Activated naive CD4-positive, alpha-beta T cell treated with anti-CD3 and anti-CD28 coated beads for 36 hours (primary cell): ENCODE measurements around the gene CD1D. TPM values are rescaled to one million over a fixed set of nuclear protein-coding genes. Genes with fewer than 3 reads are reported as not detected.

ENCODE experiments used
- CTCF ChIA-PET: fragments of 350-600 bp; sonication (Branson Sonifier 250); formaldehyde crosslinking; loops from one replicate; lab custom pipeline; 2021; ENCODE audit warnings: antibody characterized with exemption; lab: Charles Lee
- DNase-seq: peaks from one replicate; pipeline ENCODE4 v3.0.0-alpha.2; 2020
- H3K27ac Mint-ChIP-seq: one replicate; pipeline ENCODE4 v1.8.0; 2021; ENCODE audit warnings: mild to moderate bottlenecking, mixed read lengths
- H3K27me3 Mint-ChIP-seq: one replicate; pipeline ENCODE4 v1.8.0; 2021; ENCODE audit warnings: low read depth, mixed read lengths
- H3K36me3 Mint-ChIP-seq: one replicate; pipeline ENCODE4 v1.8.0; 2021; ENCODE audit warnings: low read depth, mixed read lengths
- H3K4me1 Mint-ChIP-seq: one replicate; pipeline ENCODE4 v1.8.0; 2021; ENCODE audit warnings: low read depth, mixed read lengths
- H3K4me3 Mint-ChIP-seq: one replicate; pipeline ENCODE4 v1.8.0; 2021; ENCODE audit warnings: mild to moderate bottlenecking, moderate library complexity, mixed read lengths
- H3K9me3 Mint-ChIP-seq: one replicate; pipeline ENCODE4 v1.8.0; 2021; ENCODE audit warnings: mixed read lengths
- intact Hi-C: fragments of 100-400 bp; cut with micrococcal nuclease; formaldehyde crosslinking; loops from one replicate; pipeline ENCODE4 v1.15.1; 2023
- total RNA-seq, 2 experiments: library from RNA; stranded (reverse); gene quantifications; one replicate each; pipeline ENCODE4 v1.2.3, GENCODE V29; 2021

CD1D gene
- not detected for total RNA-seq

DNA sequence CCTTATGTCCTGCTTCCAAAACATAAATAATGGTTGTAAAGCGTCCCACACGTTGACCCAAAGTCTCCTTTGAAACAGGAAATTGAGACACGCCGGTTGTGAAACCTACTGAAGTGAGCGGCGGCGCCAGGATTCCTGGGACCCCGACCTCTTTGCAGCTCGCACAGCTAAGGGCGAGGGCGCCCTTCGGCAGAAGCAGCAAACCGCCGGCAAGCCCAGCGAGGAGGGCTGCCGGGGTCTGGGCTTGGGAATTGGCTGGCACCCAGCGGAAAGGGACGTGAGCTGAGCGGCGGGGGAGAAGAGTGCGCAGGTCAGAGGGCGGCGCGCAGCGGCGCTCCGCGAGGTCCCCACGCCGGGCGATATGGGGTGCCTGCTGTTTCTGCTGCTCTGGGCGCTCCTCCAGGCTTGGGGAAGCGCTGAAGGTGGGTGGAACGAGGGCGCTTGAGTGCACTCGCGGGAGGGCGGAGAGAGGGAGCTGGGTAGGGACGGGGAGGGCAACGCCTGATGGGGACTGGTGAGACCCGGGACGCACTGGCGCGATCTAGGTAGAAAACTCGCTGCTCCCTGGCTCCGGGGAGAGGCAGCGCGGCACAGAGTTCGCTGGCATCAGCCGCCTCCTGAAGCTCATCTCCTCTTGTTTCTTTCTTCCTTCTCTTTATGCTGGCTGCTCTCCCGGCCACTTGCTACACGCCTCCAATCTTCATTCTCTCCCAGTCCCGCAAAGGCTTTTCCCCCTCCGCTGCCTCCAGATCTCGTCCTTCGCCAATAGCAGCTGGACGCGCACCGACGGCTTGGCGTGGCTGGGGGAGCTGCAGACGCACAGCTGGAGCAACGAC is at the start of gene CD1D:
Gene CD1D, plus strand, starts transcription at position 155 of the 836 bp plus-strand sequence. Its CDS starts 207 bp downstream, at position 362.
- intact Hi-C loops = no loop called here
- Mint-ChIP-seq H3K27me3 (peaks cover 69% of the 10 kb centered on the region), H3K9me3 (no peaks in the 10 kb centered on the region), H3K4me3 (peak within 1 kb of the TSS; percentile 69), H3K27ac (no peak within 1 kb of the TSS), H3K36me3 (no peaks in the 10 kb centered on the region), H3K4me1 (peaks cover 13% of the 10 kb centered on the region)
- DNase-seq = peak; percentile 9
- CTCF ChIA-PET = no interaction called here

GRCh38 chr1:158131217-158131616 is 49.5 kb upstream of the CD1D start:
- CTCF ChIA-PET = no interaction called here
- no peaks in the 10 kb centered on the region for H3K36me3 Mint-ChIP-seq
- intact Hi-C loops = no loop called here

DNA sequence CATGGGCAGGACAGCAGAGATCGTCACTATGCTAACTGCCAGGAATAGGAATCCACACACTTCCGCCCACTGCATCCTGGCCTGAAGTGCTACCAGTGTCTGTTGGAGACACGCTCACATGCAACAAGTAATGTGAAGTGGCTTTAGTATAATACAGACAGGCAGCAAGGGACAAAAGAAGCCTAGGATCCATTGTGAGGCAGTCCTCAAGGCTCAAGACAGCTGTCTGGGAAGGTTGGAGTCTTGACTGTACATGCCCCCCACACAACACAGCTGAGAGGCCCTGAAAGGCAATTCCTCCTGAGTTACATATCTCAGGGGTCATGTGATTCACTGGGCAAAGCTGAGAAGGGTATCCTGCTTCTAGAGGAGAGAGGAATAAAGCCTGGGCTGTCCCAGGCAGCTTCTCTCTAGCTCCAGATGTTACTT is 39.9 kb upstream of the CD1D start:
- no peak overlapping the region for H3K27ac Mint-ChIP-seq
- DNase-seq = no peak
- H3K4me3 Mint-ChIP-seq = no peak overlapping the region
- no peaks in the 10 kb centered on the region for H3K4me1 Mint-ChIP-seq
- no peaks in the 10 kb centered on the region for H3K36me3 Mint-ChIP-seq
- intact Hi-C loops = loop anchor here (10.0 kb wide), 1 partner anchor 934 kb away; the partner anchor contains the start of gene AIM2
- H3K9me3 Mint-ChIP-seq = no peaks in the 10 kb centered on the region
- peaks cover 2% of the 10 kb centered on the region for H3K27me3 Mint-ChIP-seq
- CTCF ChIA-PET = no interaction called here

More at GRCh38 chr1:158131217-158131616, 49.5 kb upstream of the CD1D start:
- H3K4me1 Mint-ChIP-seq = no peaks in the 10 kb centered on the region
- H3K9me3 Mint-ChIP-seq = no peaks in the 10 kb centered on the region
- H3K27me3 Mint-ChIP-seq = no peaks in the 10 kb centered on the region
- DNase-seq = no peak
- no peak overlapping the region for H3K27ac Mint-ChIP-seq
- no peak overlapping the region for H3K4me3 Mint-ChIP-seq

- Mint-ChIP-seq H3K9me3 (no peaks in the 10 kb centered on the region), H3K4me1 (peaks cover 14% of the 10 kb centered on the region), H3K36me3 (no peaks in the 10 kb centered on the region), H3K27me3 (no peaks in the 10 kb centered on the region), H3K4me3 (no peak overlapping the region), H3K27ac (no peak overlapping the region)
- CTCF ChIA-PET = interaction anchor here (1.2 kb wide), 1 partner anchor 12 kb away, joined by 5 read pairs; no protein-coding TSS in a partner anchor
- DNase-seq = no peak
- intact Hi-C loops = loop anchor here (10.0 kb wide), 1 partner anchor 930 kb away; the partner anchor contains the start of gene AIM2
Observed at GRCh38 chr1:158145173-158145719, 35.4 kb upstream of the CD1D start.

DNA sequence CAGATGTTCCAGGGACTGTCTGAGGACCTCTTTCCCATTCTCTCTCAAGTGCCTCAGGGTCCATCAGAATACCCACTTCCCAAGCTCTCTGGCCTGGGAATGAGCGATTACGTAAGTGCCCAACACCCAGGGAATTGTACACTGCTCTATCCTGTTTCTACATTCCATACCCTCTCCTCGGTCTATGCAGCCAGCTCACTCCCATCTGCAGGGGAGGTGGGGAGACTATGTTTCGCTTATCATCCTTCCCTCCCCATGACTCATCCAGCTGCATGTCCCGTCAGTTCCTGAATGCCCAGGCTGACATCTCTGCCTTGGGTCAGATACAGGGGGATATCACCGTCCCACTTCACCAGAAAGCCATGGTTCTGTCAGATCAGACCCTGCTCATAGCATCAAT is 34.5 kb upstream of the CD1D start:
- Mint-ChIP-seq H3K27ac (no peak overlapping the region), H3K36me3 (no peaks in the 10 kb centered on the region), H3K4me3 (no peak overlapping the region), H3K4me1 (peaks cover 19% of the 10 kb centered on the region), H3K27me3 (no peaks in the 10 kb centered on the region), H3K9me3 (no peaks in the 10 kb centered on the region)
- DNase-seq = no peak
- CTCF ChIA-PET = interaction anchor here (1.2 kb wide), 1 partner anchor 11 kb away, joined by 5 read pairs; no protein-coding TSS in a partner anchor
- intact Hi-C loops = loop anchor here (10.0 kb wide), 1 partner anchor 929 kb away; the partner anchor contains the start of gene AIM2

DNA sequence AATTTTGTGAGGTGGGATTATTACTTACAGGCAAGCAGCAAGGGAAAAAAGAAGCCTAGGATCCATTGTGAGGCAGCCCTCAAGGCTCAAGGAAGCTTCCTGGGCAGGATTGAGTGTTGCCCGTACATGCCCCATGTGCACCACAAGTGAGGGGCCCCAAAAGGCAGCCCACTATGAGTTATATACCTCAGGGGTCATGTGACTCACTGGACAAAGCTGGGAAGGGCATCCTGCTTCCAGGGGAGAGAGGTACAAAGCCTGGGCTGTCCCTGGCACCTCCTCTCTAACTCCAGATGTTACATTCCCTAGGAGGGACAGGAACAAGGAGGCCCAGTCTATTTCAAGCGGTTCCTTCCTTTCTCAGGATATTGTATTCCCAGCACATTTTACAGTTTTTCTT is 34.0 kb upstream of the CD1D start:
- no peak overlapping the region for H3K4me3 Mint-ChIP-seq
- no peaks in the 10 kb centered on the region for H3K27me3 Mint-ChIP-seq
- no peaks in the 10 kb centered on the region for H3K9me3 Mint-ChIP-seq
- H3K36me3 Mint-ChIP-seq = no peaks in the 10 kb centered on the region
- intact Hi-C loops = loop anchor here (10.0 kb wide), 1 partner anchor 928 kb away; the partner anchor contains the start of gene AIM2
- DNase-seq = no peak
- CTCF ChIA-PET = no interaction called here
- peaks cover 19% of the 10 kb centered on the region for H3K4me1 Mint-ChIP-seq
- H3K27ac Mint-ChIP-seq = no peak overlapping the region

- no peak overlapping the region for H3K4me3 Mint-ChIP-seq
- no peak for DNase-seq
- no peak overlapping the region for H3K27ac Mint-ChIP-seq
- H3K4me1 Mint-ChIP-seq = peaks cover 19% of the 10 kb centered on the region
- CTCF ChIA-PET = no interaction called here
- H3K9me3 Mint-ChIP-seq = no peaks in the 10 kb centered on the region
- no peaks in the 10 kb centered on the region for H3K36me3 Mint-ChIP-seq
- no peaks in the 10 kb centered on the region for H3K27me3 Mint-ChIP-seq
- intact Hi-C loops = loop anchor here (10.0 kb wide), 1 partner anchor 927 kb away; the partner anchor contains the start of gene AIM2
Observed at GRCh38 chr1:158147401-158147800, 33.3 kb upstream of the CD1D start.

- DNase-seq = no peak
- intact Hi-C loops = loop anchor here (10.0 kb wide), 1 partner anchor 927 kb away; the partner anchor contains the start of gene AIM2
- Mint-ChIP-seq H3K4me3 (no peak overlapping the region), H3K27ac (no peak overlapping the region), H3K27me3 (no peaks in the 10 kb centered on the region), H3K36me3 (no peaks in the 10 kb centered on the region), H3K4me1 (peaks cover 19% of the 10 kb centered on the region), H3K9me3 (no peaks in the 10 kb centered on the region)
- CTCF ChIA-PET = no interaction called here
Observed at GRCh38 chr1:158147869-158148268, 32.8 kb upstream of the CD1D start.

- CTCF ChIA-PET = no interaction called here
- intact Hi-C loops = loop anchor here (10.0 kb wide), 1 partner anchor 926 kb away; the partner anchor contains the start of gene AIM2
- Mint-ChIP-seq H3K27ac (no peak overlapping the region), H3K4me3 (peak overlapping the region; percentile 77), H3K9me3 (no peaks in the 10 kb centered on the region), H3K27me3 (no peaks in the 10 kb centered on the region), H3K4me1 (peaks cover 19% of the 10 kb centered on the region), H3K36me3 (no peaks in the 10 kb centered on the region)
- no peak for DNase-seq
Observed at GRCh38 chr1:158148468-158148867, 32.2 kb upstream of the CD1D start.

- Mint-ChIP-seq H3K27ac (peak overlapping the region; percentile 77), H3K4me1 (peaks cover 19% of the 10 kb centered on the region), H3K4me3 (peak overlapping the region; percentile 77), H3K36me3 (no peaks in the 10 kb centered on the region), H3K27me3 (no peaks in the 10 kb centered on the region), H3K9me3 (no peaks in the 10 kb centered on the region)
- no peak for DNase-seq
- CTCF ChIA-PET = no interaction called here
- intact Hi-C loops = loop anchor here (10.0 kb wide), 1 partner anchor 926 kb away; the partner anchor contains the start of gene AIM2
Observed at GRCh38 chr1:158149175-158149574, 31.5 kb upstream of the CD1D start.

DNA sequence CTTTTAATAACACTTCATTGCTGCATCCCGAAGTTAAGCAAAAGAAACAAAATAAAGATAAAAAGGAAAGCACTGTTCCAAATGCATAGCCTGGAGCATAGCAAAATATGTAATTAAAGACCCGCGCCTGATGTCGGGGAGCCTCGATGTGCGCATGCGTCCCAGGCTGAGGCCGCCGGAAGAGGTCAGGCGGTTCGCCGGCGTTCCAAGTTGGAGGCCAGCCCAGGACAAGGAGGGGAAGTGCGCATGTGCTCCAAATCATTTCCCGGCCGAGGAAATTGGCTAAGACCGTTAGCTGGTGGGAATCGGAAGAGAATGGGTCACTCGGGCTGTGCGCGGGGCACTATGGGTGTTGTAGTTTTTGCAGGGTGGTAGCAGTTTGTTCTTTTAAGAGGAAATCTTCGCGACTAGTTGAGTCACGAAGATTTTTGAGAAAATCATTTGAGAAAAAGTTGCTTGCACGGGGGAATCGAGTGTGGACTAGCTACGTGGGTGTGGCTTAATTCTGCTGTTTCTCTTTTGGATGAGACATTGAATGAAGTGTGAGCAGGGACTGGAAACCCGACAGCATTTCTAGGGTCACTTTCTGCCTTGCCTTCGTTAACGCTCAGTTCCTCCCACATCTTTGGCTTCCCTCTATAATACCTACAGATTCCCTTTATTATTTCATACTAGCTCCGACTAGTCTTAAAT is 31.0 kb upstream of the CD1D start:
- CTCF ChIA-PET = no interaction called here
- H3K27ac Mint-ChIP-seq = peak overlapping the region; percentile 77
- H3K27me3 Mint-ChIP-seq = no peaks in the 10 kb centered on the region
- peaks cover 19% of the 10 kb centered on the region for H3K4me1 Mint-ChIP-seq
- intact Hi-C loops = loop anchor here (5.0 to 10.0 kb wide), 2 partner anchors 783 to 925 kb away; partner anchors contain the start of genes AIM2 and PYHIN1
- no peaks in the 10 kb centered on the region for H3K9me3 Mint-ChIP-seq
- H3K36me3 Mint-ChIP-seq = no peaks in the 10 kb centered on the region
- DNase-seq = peak; percentile 84
- H3K4me3 Mint-ChIP-seq = peak overlapping the region; percentile 77

DNA sequence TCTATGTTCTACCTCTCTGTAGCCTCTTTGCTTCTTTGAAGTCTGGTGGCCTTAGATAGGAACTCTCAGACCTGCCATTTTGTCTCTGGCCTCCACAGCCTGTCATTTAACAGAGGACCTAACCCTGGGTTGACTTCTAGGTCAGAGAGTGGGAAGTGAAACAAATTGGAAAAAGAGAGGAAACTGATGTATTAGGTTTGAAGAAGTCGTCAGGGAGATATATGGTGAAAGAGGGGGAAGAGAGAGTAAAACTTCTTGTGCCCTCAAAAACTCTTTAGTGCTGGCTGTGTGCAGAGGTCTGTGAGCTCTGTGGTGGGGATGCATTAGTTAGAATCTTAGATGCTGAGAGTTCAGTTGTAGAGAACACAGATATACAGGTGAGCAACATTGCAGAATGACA is 30.2 kb upstream of the CD1D start:
- intact Hi-C loops = loop anchor here (5.0 kb wide), 1 partner anchor 782 kb away; the partner anchor contains the start of gene PYHIN1
- H3K4me3 Mint-ChIP-seq = peak overlapping the region; percentile 77
- CTCF ChIA-PET = no interaction called here
- no peak overlapping the region for H3K27ac Mint-ChIP-seq
- peaks cover 19% of the 10 kb centered on the region for H3K4me1 Mint-ChIP-seq
- no peaks in the 10 kb centered on the region for H3K36me3 Mint-ChIP-seq
- H3K9me3 Mint-ChIP-seq = no peaks in the 10 kb centered on the region
- H3K27me3 Mint-ChIP-seq = no peaks in the 10 kb centered on the region
- no peak for DNase-seq
